Femur (tissue), 1 donor: ENCODE data around the gene ADAMTS9.

Experiments used
- DNase-seq: peaks from one replicate; pipeline ENCODE4 v3.0.0-alpha.2; 2017

ADAMTS9 gene

DNA sequence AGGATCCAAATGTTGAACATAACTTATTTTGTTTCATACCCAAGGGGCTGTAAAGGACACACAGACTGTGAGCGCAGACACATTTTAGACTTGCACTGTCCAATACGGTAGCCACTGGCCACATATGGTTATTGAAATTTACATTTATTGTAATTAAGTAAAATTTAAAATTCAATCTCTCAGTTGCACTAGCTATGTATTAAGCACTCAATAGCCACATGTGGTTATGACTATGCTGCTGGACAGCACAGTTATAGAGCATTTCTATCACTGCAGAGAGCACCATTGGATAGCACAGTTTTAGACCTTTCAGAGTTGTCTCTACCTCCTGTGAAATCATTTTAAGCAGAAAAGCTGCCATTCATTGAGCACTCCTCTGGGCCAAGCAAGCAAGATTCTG is 204.3 kb downstream of the ADAMTS9 start:
- DNase-seq, result no peak

GRCh38 chr3:64475037-64475436 is 212.8 kb downstream of the ADAMTS9 start:
- DNase-seq, result no peak

- no peak for DNase-seq
These were observed 214.3 kb downstream of the ADAMTS9 start for GRCh38 chr3:64473466-64473865.

- no peak for DNase-seq
These were observed 217.4 kb downstream of the ADAMTS9 start for GRCh38 chr3:64470436-64470835.

DNA sequence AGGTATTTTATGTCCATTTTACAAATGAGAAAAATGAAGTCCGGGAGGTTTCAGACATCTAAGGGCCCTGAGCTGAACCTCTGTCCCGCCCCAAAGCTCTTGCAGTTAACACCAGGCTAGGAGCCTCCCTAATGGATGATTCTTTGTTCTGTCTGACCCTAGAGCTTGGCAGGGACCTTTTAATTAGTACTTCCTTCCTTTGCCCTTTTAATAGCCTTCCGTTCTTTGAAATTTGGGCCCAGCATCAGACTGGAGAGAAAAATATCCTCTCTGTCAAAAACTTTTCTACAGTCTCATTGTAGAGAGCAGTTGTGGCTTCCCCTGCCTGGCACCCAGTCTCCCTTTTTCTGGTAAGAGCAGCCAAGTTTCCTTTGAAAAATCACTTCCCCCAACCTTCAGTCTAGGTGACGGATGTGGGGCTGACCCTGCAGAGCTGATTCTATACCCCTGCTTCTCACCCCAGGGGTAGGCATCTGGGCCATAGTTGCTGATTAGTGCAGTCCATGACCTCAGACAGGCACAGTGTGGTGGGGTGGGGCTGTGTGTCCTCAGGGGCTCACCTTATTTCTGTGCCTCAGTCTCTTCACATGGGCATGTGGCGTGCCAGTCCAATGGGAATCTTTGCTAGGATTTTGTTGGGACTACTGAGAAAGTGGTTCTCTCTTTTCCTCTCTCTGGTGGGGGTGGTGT is 220.4 kb downstream of the ADAMTS9 start:
- DNase-seq, result no peak
